Measurements from ENCODE around the gene CSH2. TPM values are rescaled to one million over a fixed set of nuclear protein-coding genes. Genes with fewer than 3 reads are reported as not detected.

The CSH2 gene
- total RNA-seq, 4 donors from 2014 or later = not detected

DNA sequence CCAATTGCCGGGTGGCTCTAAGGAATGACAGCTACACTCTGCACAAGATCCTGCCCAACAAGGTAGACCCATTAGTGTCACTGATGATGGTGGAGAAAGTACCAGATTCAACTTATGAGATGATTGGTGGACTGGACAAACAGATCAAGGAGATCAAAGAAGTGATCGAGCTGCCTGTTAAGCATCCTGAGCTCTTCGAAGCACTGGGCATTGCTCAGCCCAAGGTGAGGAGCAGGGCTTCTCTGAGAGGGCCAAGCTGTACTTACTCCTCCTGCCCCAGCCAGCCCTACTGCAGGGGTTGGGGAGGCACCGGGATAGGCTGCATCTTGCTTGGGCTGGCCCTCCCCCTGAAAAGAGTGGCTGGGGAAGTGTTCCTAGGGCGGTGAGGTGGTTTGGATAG, 43.2 kb downstream of the CSH2 start:
- DNase-seq = no peak
- Histone ChIP-seq H3K27me3 (no peaks in the 10 kb centered on the region), H3K4me1 (peaks cover 3 to 10% of the 10 kb centered on the region in 2 donors), H3K36me3 (no peaks in the 10 kb centered on the region), H3K27ac (no peak overlapping the region), H3K9me3 (no peaks in the 10 kb centered on the region), H3K4me3 (no peak overlapping the region)
- intact Hi-C loops (cut with DNase I; ENCODE audit: low total_unique reads) = no loop called here
- no peak for TF ChIP-seq POLR2A (IDR thresholded peaks at IDR 0.05)
- TF ChIP-seq, protein P1, sequence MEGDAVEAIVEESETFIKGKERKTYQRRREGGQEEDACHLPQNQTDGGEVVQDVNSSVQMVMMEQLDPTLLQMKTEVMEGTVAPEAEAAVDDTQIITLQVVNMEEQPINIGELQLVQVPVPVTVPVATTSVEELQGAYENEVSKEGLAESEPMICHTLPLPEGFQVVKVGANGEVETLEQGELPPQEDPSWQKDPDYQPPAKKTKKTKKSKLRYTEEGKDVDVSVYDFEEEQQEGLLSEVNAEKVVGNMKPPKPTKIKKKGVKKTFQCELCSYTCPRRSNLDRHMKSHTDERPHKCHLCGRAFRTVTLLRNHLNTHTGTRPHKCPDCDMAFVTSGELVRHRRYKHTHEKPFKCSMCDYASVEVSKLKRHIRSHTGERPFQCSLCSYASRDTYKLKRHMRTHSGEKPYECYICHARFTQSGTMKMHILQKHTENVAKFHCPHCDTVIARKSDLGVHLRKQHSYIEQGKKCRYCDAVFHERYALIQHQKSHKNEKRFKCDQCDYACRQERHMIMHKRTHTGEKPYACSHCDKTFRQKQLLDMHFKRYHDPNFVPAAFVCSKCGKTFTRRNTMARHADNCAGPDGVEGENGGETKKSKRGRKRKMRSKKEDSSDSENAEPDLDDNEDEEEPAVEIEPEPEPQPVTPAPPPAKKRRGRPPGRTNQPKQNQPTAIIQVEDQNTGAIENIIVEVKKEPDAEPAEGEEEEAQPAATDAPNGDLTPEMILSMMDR (IDR thresholded peaks at IDR 0.05) = no peak

DNA sequence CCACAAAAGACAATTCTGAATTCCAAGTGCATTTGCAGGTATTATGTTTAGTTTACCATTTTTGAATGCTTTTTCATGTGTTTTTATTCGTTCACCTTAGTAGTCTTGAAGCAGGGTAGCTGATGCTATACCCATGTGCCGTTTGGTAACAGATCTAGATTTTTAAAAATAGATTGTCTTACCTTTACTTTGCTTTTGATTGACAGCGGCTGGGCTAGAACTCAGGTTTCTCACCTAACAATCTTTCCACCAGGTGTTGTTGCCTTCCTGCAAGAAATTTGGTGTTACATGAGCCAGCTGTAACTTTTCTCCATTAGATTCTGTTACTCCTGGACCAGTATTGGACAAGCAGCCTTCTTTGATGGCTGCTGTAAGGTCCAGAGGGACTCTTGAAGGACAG, 44.5 kb downstream of the CSH2 start:
- H3K4me3 ChIP-seq = no peak overlapping the region
- H3K27ac ChIP-seq = no peak overlapping the region
- no peak for TF ChIP-seq POLR2A (IDR thresholded peaks at IDR 0.05)
- TF ChIP-seq, protein P1 (IDR thresholded peaks at IDR 0.05) = no peak
- H3K4me1 ChIP-seq = peaks cover 3 to 10% of the 10 kb centered on the region in 2 donors
- H3K36me3 ChIP-seq = no peaks in the 10 kb centered on the region
- intact Hi-C loops (cut with DNase I; ENCODE audit: low total_unique reads) = no loop called here
- no peak for DNase-seq
- no peaks in the 10 kb centered on the region for H3K27me3 ChIP-seq
- H3K9me3 ChIP-seq = no peaks in the 10 kb centered on the region

DNA sequence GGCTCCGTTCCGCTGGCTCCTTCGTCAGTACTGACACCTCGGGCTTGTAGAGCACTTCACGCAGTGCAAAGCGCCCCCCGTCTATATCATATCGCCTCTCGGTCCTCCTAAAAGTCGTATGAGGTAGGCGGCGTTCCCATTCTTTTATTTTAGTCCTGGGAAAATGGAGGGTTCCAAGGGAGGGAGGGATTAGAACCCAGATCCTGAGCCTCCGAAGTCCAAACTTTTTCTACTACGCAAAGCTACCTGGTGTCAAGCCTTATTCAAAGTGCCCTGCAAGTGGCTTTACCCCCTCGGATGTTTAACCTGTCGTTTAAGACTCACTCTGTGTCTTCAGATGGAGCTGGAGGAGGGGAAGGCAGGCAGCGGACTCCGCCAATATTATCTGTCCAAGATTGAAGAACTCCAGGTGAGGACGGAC, 45.7 kb downstream of the CSH2 start:
- Histone ChIP-seq H3K27me3 (no peaks in the 10 kb centered on the region), H3K27ac (peak overlapping the region; percentile 94 to 97), H3K4me1 (peaks cover 3 to 10% of the 10 kb centered on the region in 2 donors), H3K4me3 (peak overlapping the region; percentile 91 to 94), H3K9me3 (no peaks in the 10 kb centered on the region), H3K36me3 (no peaks in the 10 kb centered on the region)
- intact Hi-C loops (cut with DNase I; ENCODE audit: low total_unique reads) = no loop called here
- no peak for DNase-seq
- TF ChIP-seq, protein P1 (IDR thresholded peaks at IDR 0.05) = no peak
- no peak for TF ChIP-seq POLR2A (IDR thresholded peaks at IDR 0.05)

DNA sequence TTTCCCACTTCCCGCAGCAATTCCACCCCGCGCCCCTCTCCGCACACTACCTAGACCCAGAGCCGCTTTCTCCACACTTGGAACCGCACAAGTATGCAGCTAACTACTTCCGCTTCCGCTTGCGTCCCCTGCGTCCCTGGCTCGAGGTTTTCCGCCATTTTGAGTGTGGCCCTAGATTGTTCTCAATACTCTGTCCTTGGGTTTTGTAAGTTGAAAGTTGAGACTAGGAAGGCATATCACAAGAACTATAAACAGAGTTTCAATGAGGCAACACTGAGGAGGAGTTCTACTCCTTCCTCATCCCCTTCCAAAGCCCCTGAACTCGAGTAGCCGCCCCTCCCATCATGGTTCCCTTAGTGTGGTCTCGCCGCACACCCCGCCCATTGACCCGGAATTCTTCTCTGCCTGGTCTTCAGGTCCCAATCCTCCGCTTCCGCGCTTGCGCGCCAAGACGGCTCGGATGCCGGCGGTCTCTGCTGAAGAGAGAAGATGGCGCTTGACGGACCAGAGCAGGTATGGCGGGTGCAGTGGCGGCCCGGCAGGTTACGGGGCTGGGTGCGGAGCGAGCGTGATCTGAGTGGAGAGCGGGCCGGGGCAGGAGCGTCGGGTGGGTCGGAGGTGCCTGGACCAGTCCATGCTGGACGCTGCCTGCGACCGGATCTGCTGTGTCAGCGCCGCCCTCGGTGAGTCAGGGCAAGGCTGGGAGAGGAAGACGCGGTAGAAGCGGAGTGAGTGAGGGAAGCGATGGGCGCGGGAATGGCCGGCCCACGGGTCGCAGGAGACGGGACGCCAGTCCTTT, 46.3 kb downstream of the CSH2 start, which contains the start of the genes FTSJ3 and PSMC5:
Gene FTSJ3 (minus strand): TSS at position 662 of the 799 bp plus-strand sequence. CDS start 761 bp downstream, outside the sequence.
Gene PSMC5 (plus strand): TSS at position 430 of the 799 bp plus-strand sequence. CDS start 60 bp downstream, at position 490.
- intact Hi-C loops (cut with DNase I; ENCODE audit: low total_unique reads) = no loop called here
- H3K9me3 ChIP-seq = no peaks in the 10 kb centered on the region
- peak; percentile 94 to 95 for DNase-seq
- H3K36me3 ChIP-seq = no peaks in the 10 kb centered on the region
- peak within 1 kb of the TSS; percentile 94 to 97 for H3K27ac ChIP-seq
- no peaks in the 10 kb centered on the region for H3K27me3 ChIP-seq
- peak within 1 kb of the TSS; percentile 91 to 94 for H3K4me3 ChIP-seq
- TF ChIP-seq, protein P1 (IDR thresholded peaks at IDR 0.05) = peak; percentile 23 to 58 (median 34)
- TF ChIP-seq POLR2A (IDR thresholded peaks at IDR 0.05) = peak; percentile 54 to 79
- H3K4me1 ChIP-seq = peaks cover 3 to 10% of the 10 kb centered on the region in 2 donors

DNA sequence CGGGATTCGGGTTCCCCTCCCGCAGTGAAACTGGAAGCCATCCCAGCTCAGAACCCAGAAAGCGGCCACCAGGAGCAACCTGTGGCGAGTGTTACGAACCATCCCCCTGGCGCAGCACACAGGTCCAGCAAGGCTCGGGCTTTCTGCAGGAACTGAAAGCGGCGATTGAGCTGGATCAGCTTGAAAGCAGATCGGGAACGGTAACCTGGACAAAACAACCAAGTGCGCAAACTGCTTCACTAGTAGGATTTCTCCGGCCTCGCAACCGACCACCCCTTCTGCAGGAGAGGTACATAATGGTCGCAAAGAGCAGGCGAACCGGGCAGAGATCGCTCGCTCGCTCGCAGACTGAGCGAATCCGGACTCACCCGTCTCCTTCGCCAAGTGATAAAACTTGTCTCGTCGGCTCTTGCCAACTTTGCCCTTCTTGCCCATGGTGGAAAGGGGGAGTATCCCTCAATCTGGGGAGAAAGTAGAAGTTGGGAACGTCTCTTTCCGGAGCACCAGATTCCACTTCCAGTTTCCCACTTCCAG, 46.9 kb downstream of the CSH2 start:
- Histone ChIP-seq H3K36me3 (no peaks in the 10 kb centered on the region), H3K27ac (peak overlapping the region; percentile 94 to 97), H3K4me3 (peak overlapping the region; percentile 91 to 94), H3K9me3 (no peaks in the 10 kb centered on the region), H3K4me1 (peaks cover 3 to 10% of the 10 kb centered on the region in 2 donors), H3K27me3 (no peaks in the 10 kb centered on the region)
- intact Hi-C loops (cut with DNase I; ENCODE audit: low total_unique reads) = no loop called here
- no peak for DNase-seq
- TF ChIP-seq, protein P1 (IDR thresholded peaks at IDR 0.05) = no peak
- no peak for TF ChIP-seq POLR2A (IDR thresholded peaks at IDR 0.05)
